HAP-1 (cell line): ENCODE measurements around the gene ACKR3.

ENCODE experiments used
- DNase-seq, 2 experiments: peaks; one replicate each; pipeline ENCODE4 v3.0.0-alpha.2; 2016 to 2020; ENCODE audit warnings: low spot score in 2 of 2
- H3K27me3 ChIP-seq: fragments of 250-450 bp; sonication (Bioruptor Pico); 2 replicates; pipeline ENCODE4 v1.5.1; 2020; ENCODE audit warnings: low read depth, mild to moderate bottlenecking, moderate library complexity
- H3K36me3 ChIP-seq: fragments of 250-450 bp; sonication (Bioruptor Pico); replicated peaks from 2 replicates; pipeline ENCODE4 v1.5.1; 2020; ENCODE audit warnings: mild to moderate bottlenecking
- H3K4me1 ChIP-seq: fragments of 250-450 bp; sonication (Bioruptor Pico); 2 replicates; pipeline ENCODE4 v1.5.1; 2020; ENCODE audit warnings: mild to moderate bottlenecking
- H3K4me3 ChIP-seq: fragments of 250-450 bp; sonication (Bioruptor Pico); 2 replicates; pipeline ENCODE4 v1.5.1; 2020; ENCODE audit warnings: mild to moderate bottlenecking, moderate library complexity
- H3K9me3 ChIP-seq: fragments of 250-450 bp; sonication (Bioruptor Pico); 2 replicates; pipeline ENCODE4 v1.5.1; 2020; ENCODE audit warnings: mild to moderate bottlenecking, moderate library complexity
- in situ Hi-C: fragments of 300-500 bp; cut with MboI; formaldehyde crosslinking; loops from 3 replicates; pipeline ENCODE4 v1.14.3; 2020; ENCODE audit warnings: low sequenced_read_pairs, inconsistent platforms, mixed read lengths

Gene ACKR3

DNA sequence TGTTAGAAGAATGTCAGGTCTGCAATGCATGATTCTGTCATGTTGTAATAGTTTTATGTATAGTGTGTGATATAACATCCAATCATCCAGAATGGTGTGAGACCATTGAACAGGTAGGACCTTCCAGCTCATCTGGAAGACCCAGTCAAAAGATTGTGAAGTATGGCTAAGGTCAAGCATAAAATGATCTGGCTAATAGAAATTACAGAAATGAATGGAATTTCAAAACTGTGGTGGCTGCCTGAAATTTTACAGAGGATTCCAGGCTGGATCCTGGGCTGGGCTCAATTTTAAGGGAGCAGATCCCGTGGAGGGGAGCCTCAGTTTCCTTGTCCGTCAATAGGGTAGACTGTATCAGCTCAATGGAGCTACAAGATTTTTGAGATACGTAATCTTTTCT lies 39.1 kb downstream of the ACKR3 start:
- in situ Hi-C loops, result no loop called here
- H3K27me3 ChIP-seq, result no peaks in the 10 kb centered on the region
- no peaks in the 10 kb centered on the region for H3K36me3 ChIP-seq
- H3K4me3 ChIP-seq, result no peak overlapping the region
- H3K9me3 ChIP-seq, result no peaks in the 10 kb centered on the region
- no peak for DNase-seq
- no peaks in the 10 kb centered on the region for H3K4me1 ChIP-seq

DNA sequence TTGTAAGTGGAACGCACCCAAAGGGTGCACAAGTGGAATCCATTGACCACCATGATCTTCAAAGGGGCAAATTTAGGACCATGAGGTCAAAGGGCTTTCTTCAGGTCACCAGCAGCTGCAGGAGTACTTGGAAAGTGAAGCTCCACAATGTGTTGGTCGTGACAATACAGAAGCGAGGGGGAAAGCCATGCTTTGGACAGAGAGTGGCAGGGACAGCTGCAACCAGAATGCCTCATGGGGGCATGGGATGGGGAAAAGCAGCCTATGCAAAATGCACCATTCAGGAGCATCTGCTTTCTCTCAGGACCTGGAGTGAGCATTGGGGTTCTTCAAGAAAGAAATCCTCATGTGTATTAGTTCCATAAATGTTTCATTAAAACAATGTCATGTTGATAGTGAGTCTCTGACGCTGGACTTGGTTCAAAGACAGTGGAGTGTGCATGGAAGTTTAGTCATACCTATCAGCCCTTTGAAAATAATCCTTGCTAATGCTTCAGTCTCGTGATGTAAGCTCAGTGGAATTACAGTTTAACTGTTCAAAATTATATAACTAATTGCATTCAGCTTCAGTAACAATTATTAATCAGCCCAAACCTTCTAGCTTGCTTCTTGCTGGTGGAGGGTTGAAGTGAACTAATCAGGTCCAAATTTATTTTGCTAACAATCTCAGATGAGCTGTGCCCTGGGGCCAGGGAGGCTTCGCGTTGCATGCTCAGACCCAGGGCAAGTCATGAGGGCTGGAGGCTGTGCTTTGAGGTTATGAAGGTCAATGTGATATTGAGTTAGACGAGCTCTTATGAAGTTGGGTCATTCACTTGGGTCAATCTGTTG lies 41.6 kb downstream of the ACKR3 start:
- Histone ChIP-seq H3K4me3 (no peak overlapping the region), H3K9me3 (no peaks in the 10 kb centered on the region), H3K4me1 (no peaks in the 10 kb centered on the region), H3K27me3 (no peaks in the 10 kb centered on the region), H3K36me3 (no peaks in the 10 kb centered on the region)
- in situ Hi-C loops, result no loop called here
- DNase-seq, result no peak

DNA sequence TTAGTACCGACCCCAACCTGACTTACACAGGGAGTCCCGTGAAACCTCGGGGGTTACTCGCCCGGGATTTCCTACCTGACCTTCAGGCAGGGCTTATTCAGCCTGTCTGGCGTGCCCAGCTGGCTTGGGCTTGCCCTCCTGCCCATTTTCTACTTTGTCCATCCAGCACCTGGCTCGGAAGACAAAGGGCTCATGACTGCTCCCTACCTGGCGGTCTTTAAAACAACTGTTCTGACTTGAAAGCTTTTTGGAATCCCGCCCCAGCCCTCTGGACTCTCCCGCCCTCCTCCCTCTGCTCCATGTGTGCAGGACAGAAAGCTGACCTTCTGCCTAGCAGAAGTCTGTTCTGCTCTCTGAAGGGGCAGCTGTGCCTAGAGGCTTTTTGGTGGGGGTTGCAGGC lies 43.1 kb downstream of the ACKR3 start:
- DNase-seq, result no peak
- Histone ChIP-seq H3K4me1 (no peaks in the 10 kb centered on the region), H3K4me3 (no peak overlapping the region), H3K36me3 (no peaks in the 10 kb centered on the region), H3K27me3 (no peaks in the 10 kb centered on the region), H3K9me3 (no peaks in the 10 kb centered on the region)
- in situ Hi-C loops, result no loop called here

DNA sequence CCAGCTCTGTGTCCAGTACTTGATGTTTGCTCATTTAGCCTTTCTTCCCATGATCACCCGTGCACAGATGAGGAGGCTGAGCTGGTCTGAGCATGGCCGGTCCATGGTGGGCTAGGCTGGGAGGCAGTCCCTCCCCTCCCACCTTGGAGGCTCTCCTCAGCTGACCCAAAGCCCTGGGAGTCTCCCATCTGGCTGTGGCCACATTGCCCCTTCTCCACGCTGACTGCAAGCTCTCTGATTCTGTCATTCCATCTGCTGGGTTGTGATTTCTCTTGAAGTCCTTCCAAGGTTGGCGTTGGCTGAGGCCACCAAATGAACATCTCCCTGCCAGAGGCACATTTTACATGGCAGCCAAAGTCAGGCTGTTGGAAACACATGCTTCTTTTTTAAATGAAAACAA lies 44.0 kb downstream of the ACKR3 start:
- Histone ChIP-seq H3K27me3 (no peaks in the 10 kb centered on the region), H3K4me3 (no peak overlapping the region), H3K9me3 (no peaks in the 10 kb centered on the region), H3K4me1 (no peaks in the 10 kb centered on the region), H3K36me3 (no peaks in the 10 kb centered on the region)
- in situ Hi-C loops, result no loop called here
- no peak for DNase-seq

DNA sequence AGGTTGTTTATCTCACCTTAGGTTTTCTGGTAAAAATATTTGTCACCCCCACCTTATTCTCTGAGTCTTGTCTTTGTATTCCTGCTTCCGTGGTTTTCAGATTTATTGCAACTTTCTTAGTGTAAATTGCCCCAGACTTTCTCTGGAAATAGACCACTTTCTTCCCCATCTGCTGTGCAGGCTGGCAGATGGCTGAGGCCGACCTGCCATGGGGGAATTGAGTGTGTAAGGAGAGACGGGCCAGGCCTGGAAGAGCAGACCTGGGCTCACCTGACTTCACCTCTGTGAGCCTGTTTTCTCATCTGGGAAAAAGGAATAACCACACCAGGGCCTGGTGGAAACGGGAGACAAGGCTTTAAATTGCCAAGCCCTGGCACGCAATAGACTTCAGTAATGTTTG lies 44.9 kb downstream of the ACKR3 start:
- in situ Hi-C loops, result no loop called here
- DNase-seq, result no peak

DNA sequence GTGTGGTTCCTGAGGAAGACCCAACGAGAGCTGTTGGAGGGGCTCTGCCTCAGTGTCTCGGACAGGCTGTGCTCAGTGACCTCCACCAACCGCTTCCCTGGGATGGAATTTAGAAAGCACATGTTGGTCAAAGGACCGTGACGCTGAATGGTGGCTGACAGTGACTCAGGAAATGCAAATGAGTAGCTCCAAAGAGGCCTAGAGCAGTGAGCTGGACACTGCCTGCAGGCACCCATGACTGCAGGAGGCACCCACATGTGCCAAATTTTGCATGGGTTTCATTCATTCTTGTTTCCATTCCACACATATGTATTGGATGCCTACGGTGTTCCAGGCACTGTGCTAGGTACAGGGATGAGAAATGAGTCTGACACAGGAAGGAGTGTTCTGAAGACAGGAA lies 46.4 kb downstream of the ACKR3 start:
- DNase-seq, result no peak
- Histone ChIP-seq H3K36me3 (no peaks in the 10 kb centered on the region), H3K27me3 (no peaks in the 10 kb centered on the region), H3K4me3 (no peak overlapping the region), H3K9me3 (no peaks in the 10 kb centered on the region), H3K4me1 (no peaks in the 10 kb centered on the region)
- in situ Hi-C loops, result no loop called here

More for the DNA sequence above, 44.9 kb downstream of the ACKR3 start:
- H3K36me3 ChIP-seq, result no peaks in the 10 kb centered on the region
- no peak overlapping the region for H3K4me3 ChIP-seq
- no peaks in the 10 kb centered on the region for H3K27me3 ChIP-seq
- no peaks in the 10 kb centered on the region for H3K9me3 ChIP-seq
- H3K4me1 ChIP-seq, result no peaks in the 10 kb centered on the region

DNA sequence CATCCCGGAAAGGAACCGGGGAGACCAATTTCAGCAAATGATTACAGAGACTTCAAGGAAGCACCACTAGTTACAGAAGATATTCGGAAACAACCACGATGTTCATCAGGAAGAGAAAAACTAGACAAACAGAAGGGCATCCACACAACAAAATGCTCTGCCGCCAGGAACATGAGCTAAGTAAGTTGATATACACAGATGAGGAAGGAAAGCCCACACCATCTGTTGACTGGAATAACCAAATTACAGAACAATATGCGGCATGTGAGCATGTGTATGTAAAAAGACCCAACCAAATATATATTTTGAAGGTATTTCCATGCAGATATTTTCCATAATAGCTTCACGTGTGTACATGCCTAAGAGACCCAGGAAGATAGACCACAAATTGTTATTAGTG lies 47.0 kb downstream of the ACKR3 start:
- in situ Hi-C loops, result no loop called here

DNA sequence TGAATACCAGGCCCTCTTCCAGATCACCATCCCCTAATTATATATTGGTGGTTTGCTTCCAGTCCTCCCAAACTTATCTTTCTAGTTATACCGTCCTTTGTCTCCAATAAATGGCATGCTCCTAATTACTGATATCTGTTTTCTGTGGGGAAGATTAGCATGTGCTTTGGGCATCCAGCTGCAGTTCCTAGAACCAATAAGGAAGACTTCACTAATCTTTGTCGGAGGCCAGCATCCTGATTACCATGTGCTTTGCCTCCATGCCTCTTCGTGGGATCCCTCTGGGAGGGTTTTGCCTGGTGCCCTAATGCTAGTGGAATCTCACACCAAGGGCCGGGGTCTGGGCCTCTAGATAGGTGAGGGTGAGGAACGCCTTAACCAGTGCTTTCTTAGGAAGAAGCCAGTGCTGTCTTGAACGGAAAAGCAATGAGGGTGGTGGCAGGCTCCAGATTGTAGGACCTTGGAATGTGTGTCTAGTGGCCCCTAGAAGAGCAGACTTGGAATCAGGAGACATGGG lies 47.7 kb downstream of the ACKR3 start:
- DNase-seq, result no peak
- Histone ChIP-seq H3K36me3 (no peaks in the 10 kb centered on the region), H3K9me3 (no peaks in the 10 kb centered on the region), H3K4me3 (no peak overlapping the region), H3K4me1 (no peaks in the 10 kb centered on the region), H3K27me3 (no peaks in the 10 kb centered on the region)
- in situ Hi-C loops, result no loop called here

More for the DNA sequence above, 47.0 kb downstream of the ACKR3 start:
- no peaks in the 10 kb centered on the region for H3K36me3 ChIP-seq
- H3K4me1 ChIP-seq, result no peaks in the 10 kb centered on the region
- no peaks in the 10 kb centered on the region for H3K27me3 ChIP-seq
- no peak for DNase-seq
- H3K4me3 ChIP-seq, result no peak overlapping the region
- H3K9me3 ChIP-seq, result no peaks in the 10 kb centered on the region

DNA sequence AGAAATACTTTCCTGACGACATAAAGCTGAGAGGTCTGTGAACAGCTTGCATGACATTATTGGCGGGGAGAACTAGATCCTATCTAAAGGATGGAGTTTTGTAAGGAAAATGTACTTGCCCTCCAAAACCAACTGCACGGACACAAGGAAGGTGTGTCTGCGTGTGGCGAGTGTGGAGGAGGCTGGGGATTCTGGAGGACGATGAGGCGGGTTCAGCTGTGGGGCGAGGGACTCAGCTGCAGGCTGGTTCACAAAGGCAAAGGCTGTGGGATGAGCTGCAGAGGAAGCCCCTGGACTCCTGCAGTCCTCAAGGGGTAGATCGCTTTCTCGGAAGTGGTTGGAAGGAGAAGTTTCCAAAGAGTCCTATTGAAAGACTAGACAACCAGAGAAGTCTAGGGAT lies 48.2 kb downstream of the ACKR3 start:
- no peak for DNase-seq
- Histone ChIP-seq H3K4me3 (no peak overlapping the region), H3K36me3 (no peaks in the 10 kb centered on the region), H3K9me3 (no peaks in the 10 kb centered on the region), H3K27me3 (no peaks in the 10 kb centered on the region), H3K4me1 (no peaks in the 10 kb centered on the region)
- in situ Hi-C loops, result no loop called here

DNA sequence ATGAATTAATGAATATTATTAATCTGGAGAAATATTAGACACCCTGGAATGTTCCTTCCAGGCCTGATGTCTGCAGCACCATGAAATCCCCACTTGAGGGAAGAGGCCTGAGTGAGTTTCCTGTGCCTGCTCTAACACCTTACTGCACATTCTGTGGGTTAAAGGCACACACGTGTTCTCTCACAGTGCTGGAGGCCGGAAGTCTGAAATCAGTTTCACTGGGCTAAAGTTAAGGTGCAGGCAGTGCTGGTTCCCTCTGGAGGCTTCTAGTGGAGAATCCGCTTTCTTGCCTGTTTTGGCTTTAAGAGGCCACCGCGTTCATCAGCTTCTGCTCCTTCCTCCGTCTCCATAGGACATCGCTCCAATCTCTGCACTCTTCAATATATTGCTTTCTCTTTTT lies 48.7 kb downstream of the ACKR3 start:
- no peak overlapping the region for H3K4me3 ChIP-seq
- DNase-seq, result no peak
- no peaks in the 10 kb centered on the region for H3K36me3 ChIP-seq
- H3K4me1 ChIP-seq, result no peaks in the 10 kb centered on the region
- H3K9me3 ChIP-seq, result no peaks in the 10 kb centered on the region
- in situ Hi-C loops, result no loop called here
- H3K27me3 ChIP-seq, result no peaks in the 10 kb centered on the region

DNA sequence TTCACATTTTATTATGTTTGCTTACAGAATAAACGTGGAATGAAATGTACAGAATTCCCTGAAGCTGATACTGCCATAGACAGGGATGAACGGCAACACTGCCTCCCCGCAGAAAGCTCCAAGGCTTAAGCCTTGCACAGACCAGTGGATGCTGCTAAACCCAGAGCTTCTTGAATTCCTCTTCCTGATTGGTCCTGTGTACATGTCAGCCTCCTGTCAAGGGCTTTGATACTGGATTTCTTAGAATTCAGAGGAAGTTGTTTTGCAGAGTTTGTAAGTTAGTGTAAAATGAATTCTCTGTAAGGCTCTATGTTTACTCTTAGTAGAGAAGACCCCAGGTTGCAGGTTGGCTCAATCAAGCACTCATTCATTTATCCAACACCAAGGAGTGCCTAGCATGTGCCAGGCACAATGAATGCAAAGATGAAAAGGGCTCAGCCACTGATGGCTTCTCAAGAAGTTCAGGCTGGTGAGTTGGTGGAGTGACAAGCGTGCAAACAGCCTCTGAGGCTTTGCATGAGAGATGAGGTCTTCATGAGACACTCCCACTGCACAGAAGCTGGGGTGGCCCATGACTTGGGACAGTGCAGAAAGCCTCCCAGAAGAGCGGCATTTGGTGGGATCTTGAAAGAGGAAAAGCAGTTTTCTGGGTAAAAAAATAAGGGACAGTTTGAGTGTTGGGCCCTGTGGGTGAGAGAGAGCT lies 50.4 kb downstream of the ACKR3 start:
- in situ Hi-C loops, result no loop called here

DNA sequence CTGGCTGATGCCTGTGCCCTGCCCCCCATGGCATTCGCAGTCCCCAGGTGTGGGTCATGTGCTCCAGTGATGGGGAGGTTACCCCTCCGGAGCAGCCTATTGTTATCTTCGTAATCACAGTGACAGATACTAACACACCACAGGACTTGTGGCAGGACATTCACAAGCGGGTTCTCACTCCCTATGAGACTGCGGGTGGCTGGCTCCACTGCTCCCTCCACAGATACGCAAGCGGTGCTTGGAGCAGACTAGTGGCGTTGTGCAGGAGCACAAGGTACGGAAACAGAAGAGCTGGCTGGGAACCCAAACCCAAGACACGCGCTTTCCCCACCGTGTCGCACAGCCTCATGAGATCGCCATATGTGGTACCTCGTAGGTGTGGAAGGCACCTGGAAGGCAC lies 52.2 kb downstream of the ACKR3 start:
- H3K27me3 ChIP-seq, result no peaks in the 10 kb centered on the region
- H3K36me3 ChIP-seq, result no peaks in the 10 kb centered on the region
- H3K9me3 ChIP-seq, result no peaks in the 10 kb centered on the region
- in situ Hi-C loops, result no loop called here
- no peak for DNase-seq
- no peak overlapping the region for H3K4me3 ChIP-seq
- H3K4me1 ChIP-seq, result no peaks in the 10 kb centered on the region

More for the DNA sequence above, 50.4 kb downstream of the ACKR3 start:
- H3K4me3 ChIP-seq, result no peak overlapping the region
- no peaks in the 10 kb centered on the region for H3K36me3 ChIP-seq
- H3K9me3 ChIP-seq, result no peaks in the 10 kb centered on the region
- DNase-seq, result no peak
- H3K4me1 ChIP-seq, result no peaks in the 10 kb centered on the region
- H3K27me3 ChIP-seq, result no peaks in the 10 kb centered on the region

DNA sequence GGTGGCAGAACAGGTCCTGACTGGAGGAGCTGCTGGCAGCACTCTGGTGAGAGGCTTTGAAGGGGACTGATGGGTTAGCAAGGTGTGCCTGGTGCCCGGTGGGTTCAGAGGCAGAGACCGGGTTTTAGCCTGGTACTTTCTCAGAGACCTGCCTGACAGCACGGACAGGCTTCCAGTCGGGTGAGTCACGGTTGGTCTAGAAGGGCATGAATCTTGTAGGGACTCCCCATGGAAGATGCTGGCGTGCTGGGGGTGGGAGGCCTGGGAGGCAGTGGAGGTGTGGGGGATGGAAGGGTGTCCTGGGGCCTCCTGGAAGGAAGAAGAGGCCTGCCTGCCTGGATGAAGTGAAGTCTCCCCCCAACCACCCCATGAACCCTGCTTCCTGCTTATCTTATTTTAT lies 52.6 kb downstream of the ACKR3 start:
- H3K4me3 ChIP-seq, result no peak overlapping the region
- H3K9me3 ChIP-seq, result no peaks in the 10 kb centered on the region
- H3K4me1 ChIP-seq, result no peaks in the 10 kb centered on the region
- no peaks in the 10 kb centered on the region for H3K27me3 ChIP-seq
- no peaks in the 10 kb centered on the region for H3K36me3 ChIP-seq
- no peak for DNase-seq
- in situ Hi-C loops, result no loop called here

DNA sequence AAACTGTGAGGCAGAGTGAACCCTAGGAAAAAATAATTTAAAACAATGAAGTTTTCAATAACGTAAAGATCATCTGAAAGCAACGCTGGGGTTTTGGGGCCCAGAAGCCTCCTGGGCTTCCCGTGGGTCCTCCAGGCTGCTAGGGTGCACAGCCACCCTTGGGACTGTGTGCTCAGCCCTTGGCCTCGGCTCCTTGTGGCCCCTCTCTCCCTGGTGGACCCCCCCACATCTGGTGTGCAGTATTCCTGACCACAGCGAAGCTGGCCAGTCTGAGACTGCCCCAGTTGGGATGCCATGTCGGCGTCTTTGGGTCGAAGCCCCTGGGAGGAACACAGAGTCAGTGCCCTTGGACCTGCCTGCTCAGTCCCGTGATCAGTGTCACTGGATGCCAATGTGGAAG lies 53.0 kb downstream of the ACKR3 start:
- H3K4me1 ChIP-seq, result no peaks in the 10 kb centered on the region
- no peaks in the 10 kb centered on the region for H3K9me3 ChIP-seq
- in situ Hi-C loops, result no loop called here
- no peaks in the 10 kb centered on the region for H3K36me3 ChIP-seq
- H3K4me3 ChIP-seq, result no peak overlapping the region
- H3K27me3 ChIP-seq, result no peaks in the 10 kb centered on the region
- DNase-seq, result no peak
